ENCODE results near the gene ZNF175. TPM values are rescaled to one million over a fixed set of nuclear protein-coding genes. Genes with fewer than 3 reads are reported as not detected.
A peak's percentile ranks its signal among the peaks of the same experiment; 100 is the strongest.

The ZNF175 gene
- total and polyA plus RNA-seq, 9 of the 15 experiments (the other 6 are each of a cell fraction or from before 2014, with no cell fraction given) = 3.7 to 37.9 (median 14.0) TPM

DNA sequence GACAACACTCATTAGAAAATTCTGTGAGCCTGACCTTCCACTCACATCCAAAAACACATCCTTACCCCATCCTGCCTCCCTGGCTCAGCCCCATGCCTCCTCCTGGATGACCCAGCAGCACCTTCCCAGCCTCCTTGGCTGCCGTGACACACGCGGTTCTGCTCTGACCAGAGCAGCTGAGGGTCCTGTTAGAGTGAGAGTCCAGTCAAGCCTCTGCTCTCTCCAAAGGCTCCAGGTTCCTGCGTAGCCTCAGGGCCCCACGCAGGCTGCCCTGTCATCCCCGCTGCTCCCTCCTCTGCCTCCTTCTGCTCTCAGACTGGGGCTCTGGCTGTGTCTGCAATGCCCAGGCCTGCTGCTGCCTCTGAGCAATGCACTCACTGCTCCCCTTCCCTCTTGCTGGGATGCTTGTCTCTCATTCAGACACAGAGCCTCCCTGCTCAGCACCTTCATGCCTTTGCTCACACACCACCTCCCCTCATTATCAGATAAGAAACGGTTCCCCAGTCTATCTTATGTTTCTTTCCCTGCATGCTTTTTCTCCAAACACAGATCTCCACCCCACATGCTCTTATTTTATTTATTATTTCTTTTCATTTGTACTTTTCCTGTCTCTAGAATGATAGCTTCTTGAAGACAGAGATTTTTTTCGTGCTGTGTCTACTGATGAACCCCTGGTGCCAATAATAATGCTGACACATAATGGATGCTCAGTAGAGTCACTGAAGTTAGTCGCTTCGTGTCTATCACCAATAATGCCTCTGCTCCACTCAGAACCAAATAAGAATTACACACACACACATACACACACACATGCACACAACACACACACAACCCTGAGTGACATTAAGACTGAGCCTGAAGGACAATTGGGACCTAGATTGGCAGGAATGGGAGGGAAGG lies 29.4 kb upstream of the ZNF175 start (continued):
- TF ChIP-seq, protein P1, sequence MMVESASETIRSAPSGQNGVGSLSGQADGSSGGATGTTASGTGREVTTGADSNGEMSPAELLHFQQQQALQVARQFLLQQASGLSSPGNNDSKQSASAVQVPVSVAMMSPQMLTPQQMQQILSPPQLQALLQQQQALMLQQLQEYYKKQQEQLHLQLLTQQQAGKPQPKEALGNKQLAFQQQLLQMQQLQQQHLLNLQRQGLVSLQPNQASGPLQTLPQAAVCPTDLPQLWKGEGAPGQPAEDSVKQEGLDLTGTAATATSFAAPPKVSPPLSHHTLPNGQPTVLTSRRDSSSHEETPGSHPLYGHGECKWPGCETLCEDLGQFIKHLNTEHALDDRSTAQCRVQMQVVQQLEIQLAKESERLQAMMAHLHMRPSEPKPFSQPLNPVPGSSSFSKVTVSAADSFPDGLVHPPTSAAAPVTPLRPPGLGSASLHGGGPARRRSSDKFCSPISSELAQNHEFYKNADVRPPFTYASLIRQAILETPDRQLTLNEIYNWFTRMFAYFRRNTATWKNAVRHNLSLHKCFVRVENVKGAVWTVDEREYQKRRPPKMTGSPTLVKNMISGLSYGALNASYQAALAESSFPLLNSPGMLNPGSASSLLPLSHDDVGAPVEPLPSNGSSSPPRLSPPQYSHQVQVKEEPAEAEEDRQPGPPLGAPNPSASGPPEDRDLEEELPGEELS (CRISPR knock-in tag; IDR thresholded peaks at IDR 0.05; ENCODE audit: borderline replicate concordance) = 0 out of 2 replicates have a peak, but pooled peaks have one; percentile 43
- TF ChIP-seq PURB (CRISPR knock-in tag; IDR thresholded peaks at IDR 0.05; ENCODE audit: low read depth) (no peak), ZFX (CRISPR knock-in tag; IDR thresholded peaks at IDR 0.05) (0 out of 2 replicates have a peak, but pooled peaks have one; percentile 16), SMARCE1 (IDR thresholded peaks at IDR 0.05) (peak; percentile 21; the same call in 1 of the 2 replicates), MIER1 (IDR thresholded peaks at IDR 0.05; ENCODE audit: low read depth) (no peak), ZNF311 (CRISPR knock-in tag; IDR thresholded peaks at IDR 0.05) (no peak), ZNF184 (CRISPR knock-in tag; IDR thresholded peaks at IDR 0.05) (no peak), JUN (IDR thresholded peaks at IDR 0.05; ENCODE audit: borderline replicate concordance, low read depth, low read length) (no peak), JUN (CRISPR knock-in tag; IDR thresholded peaks at IDR 0.05; ENCODE audit: borderline replicate concordance) (no peak), GTF2E2 (tag; IDR thresholded peaks at IDR 0.05) (no peak), KLF16 (IDR thresholded peaks at IDR 0.05) (no peak), BMI1 (IDR thresholded peaks at IDR 0.05; ENCODE audit: low read length) (no peak), TRIM28 (IDR thresholded peaks at IDR 0.05) (no peak), KAT7 (CRISPR knock-in tag; IDR thresholded peaks at IDR 0.05; ENCODE audit: borderline replicate concordance) (no peak), POLR2A (conservative IDR thresholded peaks at IDR 0.05) (peak; percentile 55)
- TF ChIP-seq, protein P2, sequence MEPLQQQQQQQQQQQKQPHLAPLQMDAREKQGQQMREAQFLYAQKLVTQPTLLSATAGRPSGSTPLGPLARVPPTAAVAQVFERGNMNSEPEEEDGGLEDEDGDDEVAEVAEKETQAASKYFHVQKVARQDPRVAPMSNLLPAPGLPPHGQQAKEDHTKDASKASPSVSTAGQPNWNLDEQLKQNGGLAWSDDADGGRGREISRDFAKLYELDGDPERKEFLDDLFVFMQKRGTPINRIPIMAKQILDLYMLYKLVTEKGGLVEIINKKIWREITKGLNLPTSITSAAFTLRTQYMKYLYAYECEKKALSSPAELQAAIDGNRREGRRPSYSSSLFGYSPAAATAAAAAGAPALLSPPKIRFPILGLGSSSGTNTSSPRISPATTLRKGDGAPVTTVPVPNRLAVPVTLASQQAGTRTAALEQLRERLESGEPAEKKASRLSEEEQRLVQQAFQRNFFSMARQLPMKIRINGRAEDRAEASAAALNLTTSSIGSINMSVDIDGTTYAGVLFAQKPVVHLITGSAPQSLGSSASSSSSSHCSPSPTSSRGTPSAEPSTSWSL (CRISPR knock-in tag; IDR thresholded peaks at IDR 0.05; ENCODE audit: borderline replicate concordance) = no peak
- TF ChIP-seq, protein P3, sequence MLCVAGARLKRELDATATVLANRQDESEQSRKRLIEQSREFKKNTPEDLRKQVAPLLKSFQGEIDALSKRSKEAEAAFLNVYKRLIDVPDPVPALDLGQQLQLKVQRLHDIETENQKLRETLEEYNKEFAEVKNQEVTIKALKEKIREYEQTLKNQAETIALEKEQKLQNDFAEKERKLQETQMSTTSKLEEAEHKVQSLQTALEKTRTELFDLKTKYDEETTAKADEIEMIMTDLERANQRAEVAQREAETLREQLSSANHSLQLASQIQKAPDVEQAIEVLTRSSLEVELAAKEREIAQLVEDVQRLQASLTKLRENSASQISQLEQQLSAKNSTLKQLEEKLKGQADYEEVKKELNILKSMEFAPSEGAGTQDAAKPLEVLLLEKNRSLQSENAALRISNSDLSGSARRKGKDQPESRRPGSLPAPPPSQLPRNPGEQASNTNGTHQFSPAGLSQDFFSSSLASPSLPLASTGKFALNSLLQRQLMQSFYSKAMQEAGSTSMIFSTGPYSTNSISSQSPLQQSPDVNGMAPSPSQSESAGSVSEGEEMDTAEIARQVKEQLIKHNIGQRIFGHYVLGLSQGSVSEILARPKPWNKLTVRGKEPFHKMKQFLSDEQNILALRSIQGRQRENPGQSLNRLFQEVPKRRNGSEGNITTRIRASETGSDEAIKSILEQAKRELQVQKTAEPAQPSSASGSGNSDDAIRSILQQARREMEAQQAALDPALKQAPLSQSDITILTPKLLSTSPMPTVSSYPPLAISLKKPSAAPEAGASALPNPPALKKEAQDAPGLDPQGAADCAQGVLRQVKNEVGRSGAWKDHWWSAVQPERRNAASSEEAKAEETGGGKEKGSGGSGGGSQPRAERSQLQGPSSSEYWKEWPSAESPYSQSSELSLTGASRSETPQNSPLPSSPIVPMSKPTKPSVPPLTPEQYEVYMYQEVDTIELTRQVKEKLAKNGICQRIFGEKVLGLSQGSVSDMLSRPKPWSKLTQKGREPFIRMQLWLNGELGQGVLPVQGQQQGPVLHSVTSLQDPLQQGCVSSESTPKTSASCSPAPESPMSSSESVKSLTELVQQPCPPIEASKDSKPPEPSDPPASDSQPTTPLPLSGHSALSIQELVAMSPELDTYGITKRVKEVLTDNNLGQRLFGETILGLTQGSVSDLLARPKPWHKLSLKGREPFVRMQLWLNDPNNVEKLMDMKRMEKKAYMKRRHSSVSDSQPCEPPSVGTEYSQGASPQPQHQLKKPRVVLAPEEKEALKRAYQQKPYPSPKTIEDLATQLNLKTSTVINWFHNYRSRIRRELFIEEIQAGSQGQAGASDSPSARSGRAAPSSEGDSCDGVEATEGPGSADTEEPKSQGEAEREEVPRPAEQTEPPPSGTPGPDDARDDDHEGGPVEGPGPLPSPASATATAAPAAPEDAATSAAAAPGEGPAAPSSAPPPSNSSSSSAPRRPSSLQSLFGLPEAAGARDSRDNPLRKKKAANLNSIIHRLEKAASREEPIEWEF (CRISPR knock-in tag; IDR thresholded peaks at IDR 0.05) = no peak

Measured in K562 (cell line).